HCT116 (cell line): ENCODE data around the gene DENND5A. TPM values are rescaled to one million over a fixed set of nuclear protein-coding genes. Genes with fewer than 3 reads are reported as not detected.

Experiments used
- ATAC-seq: fragments of 200-7000 bp; cut with Tn5 transposase; 2 replicates; pipeline ENCODE4 v1.9.1; 2020; ENCODE audit warnings: mild to moderate bottlenecking, moderate library complexity
- BruUV-seq: library from RNA; stranded (reverse); fragments of 400-500 nt; replicated peaks from 2 replicates; lab custom pipeline; 2021; lab: Mats Ljungman, UMichigan
- CTCF ChIA-PET: fragments of 300-600 bp; sonication (Branson Sonifier 250); formaldehyde crosslinking; loops from one replicate; lab custom pipeline; 2021; ENCODE audit warnings: antibody characterized with exemption; lab: Charles Lee
- POLR2A ChIA-PET: fragments of 300-600, 350-600 bp; sonication (Branson Sonifier 250); formaldehyde crosslinking; loops from one replicate; lab custom pipeline; 2021; ENCODE audit warnings: antibody characterized with exemption; lab: Charles Lee
- RAD21 ChIA-PET, 2 experiments: fragments of 300-600 bp; sonication (Branson Sonifier 250); formaldehyde crosslinking; loops; one replicate each; lab custom pipeline; 2023; ENCODE audit warnings: low total read pairs in 2 of 2; ENCODE audit not compliant: uncharacterized antibody in 2 of 2, unreplicated experiment in 2 of 2, low non-redundant PET in 1 of 2; lab: Charles Lee
- DNase-seq: peaks from one replicate; pipeline ENCODE4 v3.0.0-alpha.2; 2010; ENCODE audit warnings: low read depth, low spot score
- H2AFZ ChIP-seq: fragments of 200-600 bp; shearing (Covaris generic), sonication (generic); 2 replicates; pipeline ENCODE4 v1.6.1; 2017; ENCODE audit warnings: low read depth, mixed run types, mixed read lengths, antibody characterized with exemption, low read length; ENCODE audit not compliant: poor library complexity, severe bottlenecking
- H3K27ac ChIP-seq: 2 replicates; pipeline ENCODE4 v1.5.1; 2012; ENCODE audit warnings: low read depth, low read length
- H3K27me3 ChIP-seq: fragments of 200-600 bp; sonication (generic); 2 replicates; pipeline ENCODE4 v1.6.1; 2016; ENCODE audit warnings: mixed run types, low read length, mixed read lengths; ENCODE audit not compliant: insufficient read depth
- H3K36me3 ChIP-seq, 2 experiments: fragments of 200-500 bp in 1 of 2; fragments of 200-600 bp in 1 of 2; sonication (Bioruptor generic) in 1 of 2; sonication (generic) in 1 of 2; 2 replicates each; pipeline versions ENCODE4 v1.5.1 to v1.6.1; 2014 to 2016; ENCODE audit warnings: low read length in 2 of 2, inconsistent platforms in 1 of 2, mixed read lengths in 1 of 2, mixed run types in 1 of 2; ENCODE audit not compliant: insufficient read depth in 2 of 2, control insufficient read depth in 1 of 2
- H3K4me1 ChIP-seq, 2 experiments: fragments of 200-600 bp in 1 of 2; sonication (generic) in 1 of 2; 2 replicates each; pipeline versions ENCODE4 v1.5.1 to v1.6.1; 2012 to 2017; ENCODE audit warnings: low read length in 2 of 2, inconsistent platforms in 1 of 2, mild to moderate bottlenecking in 1 of 2, mixed read lengths in 1 of 2, mixed run types in 1 of 2, moderate library complexity in 1 of 2; ENCODE audit not compliant: insufficient read depth in 2 of 2, control insufficient read depth in 1 of 2
- H3K4me2 ChIP-seq: fragments of 200-600 bp; sonication (generic); 2 replicates; pipeline ENCODE4 v1.6.1; 2017; ENCODE audit warnings: mixed run types, low read length, mixed read lengths
- H3K4me3 ChIP-seq, 2 experiments: fragments of 200-600 bp in 1 of 2; sonication (generic) in 1 of 2; replicated peaks in 1 of 2; 2 replicates each; pipeline ENCODE4 v1.5.1; 2011 to 2016; ENCODE audit warnings: low read length in 2 of 2, control low read depth in 1 of 2, low read depth in 1 of 2, mild to moderate bottlenecking in 1 of 2, mixed read lengths in 1 of 2, mixed run types in 1 of 2
- H3K79me2 ChIP-seq: fragments of 200-600 bp; sonication (generic); 2 replicates; pipeline ENCODE4 v1.6.1; 2017; ENCODE audit warnings: mild to moderate bottlenecking, mixed run types, low read length, moderate library complexity, mixed read lengths; ENCODE audit not compliant: insufficient read depth
- H3K9ac ChIP-seq: fragments of 200-600 bp; sonication (generic); 2 replicates; pipeline ENCODE4 v1.6.1; 2016; ENCODE audit warnings: low read length, mixed read lengths
- H3K9me2 ChIP-seq: fragments of 200-600 bp; sonication (generic), shearing (Covaris generic); 2 replicates; pipeline ENCODE4 v1.6.1; 2017; ENCODE audit warnings: mixed run types, mild to moderate bottlenecking, moderate library complexity; ENCODE audit not compliant: insufficient read depth
- H3K9me3 ChIP-seq, 2 experiments: fragments of 200-500 bp in 1 of 2; fragments of 200-600 bp in 1 of 2; sonication (Bioruptor generic) in 1 of 2; sonication (generic) in 1 of 2; 2 replicates each; pipeline ENCODE4 v1.6.1; 2014 to 2017; ENCODE audit warnings: low read length in 2 of 2, mixed read lengths in 2 of 2, inconsistent platforms in 1 of 2, low read depth in 1 of 2, mild to moderate bottlenecking in 1 of 2, mixed run types in 1 of 2, moderate library complexity in 1 of 2; ENCODE audit not compliant: control insufficient read depth in 1 of 2, insufficient read depth in 1 of 2
- H4K20me1 ChIP-seq: fragments of 200-600 bp; sonication (generic), shearing (Covaris generic); 2 replicates; pipeline ENCODE4 v1.6.1; 2017; ENCODE audit warnings: mixed run types, mild to moderate bottlenecking, moderate library complexity; ENCODE audit not compliant: insufficient read depth
- CEBPB ChIP-seq: IDR thresholded peaks from 2 replicates; pipeline ENCODE4 v1.6.1; 2012; ENCODE audit warnings: low read depth
- EZH2 ChIP-seq: fragments of 200-600 bp; sonication (generic); IDR thresholded peaks from 2 replicates; pipeline ENCODE4 v1.6.1; 2017; ENCODE audit warnings: antibody characterized with exemption, mixed run types
- EZH2phosphoT487 ChIP-seq: fragments of 200-600 bp; IDR thresholded peaks from 2 replicates; pipeline ENCODE4 v1.6.1; 2018; ENCODE audit warnings: antibody characterized with exemption, borderline replicate concordance
- FOSL1 ChIP-seq: IDR thresholded peaks from 2 replicates; pipeline ENCODE4 v1.6.1; 2012; ENCODE audit warnings: low read depth
- POLR2AphosphoS5 ChIP-seq: IDR thresholded peaks from 2 replicates; pipeline ENCODE4 v1.6.1; 2011; ENCODE audit warnings: mild to moderate bottlenecking, low read depth, low read length, moderate library complexity
- TCF7L2 ChIP-seq: IDR thresholded peaks from 2 replicates; pipeline ENCODE4 v1.7.0; 2011; ENCODE audit warnings: borderline replicate concordance, inconsistent platforms; ENCODE audit not compliant: insufficient read depth, insufficient read length; ENCODE audit errors: extremely low read depth
- intact Hi-C: fragments of 100-400 bp; cut with micrococcal nuclease; formaldehyde crosslinking; loops from 2 replicates; pipeline ENCODE4 v1.10.0; 2022
- total RNA-seq: library from RNA; stranded (reverse); gene quantifications from one replicate; pipeline ENCODE4 v1.2.1, GENCODE V29; 2021; ENCODE audit not compliant: unreplicated experiment
- TF ChIP-seq, protein P1 (sequence below): IDR thresholded peaks from 2 replicates; pipeline ENCODE4 v1.6.1; 2012; ENCODE audit warnings: low read depth
- TF ChIP-seq, protein P2 (sequence below): IDR thresholded peaks from 2 replicates; pipeline ENCODE4 v1.6.1; 2012
- TF ChIP-seq, protein P3 (sequence below), 3 experiments: fragments of 200-600 bp in 1 of 3; sonication (generic) in 1 of 3; IDR thresholded peaks in 2 of 3; conservative IDR thresholded peaks in 1 of 3; 2 replicates each; pipeline ENCODE4 v1.5.1; 2012 to 2017; ENCODE audit warnings: low read depth in 2 of 3, low read length in 2 of 3, antibody characterized with exemption in 1 of 3, borderline replicate concordance in 1 of 3, control low read depth in 1 of 3, mild to moderate bottlenecking in 1 of 3, mixed read lengths in 1 of 3, mixed run types in 1 of 3, moderate library complexity in 1 of 3; ENCODE audit not compliant: insufficient read depth in 1 of 3

DENND5A gene
- total RNA-seq, 1 experiment from 2014 or later, result 48.6 TPM

DNA sequence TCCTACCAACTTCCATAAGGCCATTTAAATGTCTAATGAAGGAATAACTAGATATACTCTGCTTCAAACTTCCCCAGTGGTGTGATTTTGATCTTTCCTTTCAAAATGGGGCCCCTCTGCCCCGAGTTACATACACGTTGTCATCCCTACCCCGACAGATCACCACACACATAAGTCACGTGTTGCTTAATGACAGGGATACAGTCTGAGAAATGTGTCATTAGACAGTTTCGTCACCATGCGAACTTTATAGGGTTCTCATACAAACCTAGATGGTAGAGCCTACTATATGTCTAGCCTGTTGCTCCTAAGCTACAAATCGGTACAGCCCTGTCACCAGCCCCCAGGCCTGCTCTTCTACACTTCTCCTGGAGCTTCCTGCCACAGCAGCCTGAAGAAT lies 124.0 kb downstream of the DENND5A start:
- Histone ChIP-seq H3K4me1 (peaks cover 33 to 35% of the 10 kb centered on the region in 2 experiments), H2AFZ (no peak overlapping the region)
- POLR2A ChIA-PET, result no interaction called here

More for the DNA sequence above, 124.0 kb downstream of the DENND5A start:
- DNase-seq (no peak), ATAC-seq (no peak)
- H3K9ac ChIP-seq, result no peak overlapping the region
- intact Hi-C loops, result no loop called here
- H4K20me1 ChIP-seq, result peaks cover 5% of the 10 kb centered on the region; the same call in 1 of the 2 replicates
- H3K4me3 ChIP-seq, result no peak overlapping the region
- no peak for TF ChIP-seq TCF7L2
- TF ChIP-seq CEBPB, result no peak
- TF ChIP-seq EZH2, result no peak
- TF ChIP-seq FOSL1, result no peak
- TF ChIP-seq, protein P1, sequence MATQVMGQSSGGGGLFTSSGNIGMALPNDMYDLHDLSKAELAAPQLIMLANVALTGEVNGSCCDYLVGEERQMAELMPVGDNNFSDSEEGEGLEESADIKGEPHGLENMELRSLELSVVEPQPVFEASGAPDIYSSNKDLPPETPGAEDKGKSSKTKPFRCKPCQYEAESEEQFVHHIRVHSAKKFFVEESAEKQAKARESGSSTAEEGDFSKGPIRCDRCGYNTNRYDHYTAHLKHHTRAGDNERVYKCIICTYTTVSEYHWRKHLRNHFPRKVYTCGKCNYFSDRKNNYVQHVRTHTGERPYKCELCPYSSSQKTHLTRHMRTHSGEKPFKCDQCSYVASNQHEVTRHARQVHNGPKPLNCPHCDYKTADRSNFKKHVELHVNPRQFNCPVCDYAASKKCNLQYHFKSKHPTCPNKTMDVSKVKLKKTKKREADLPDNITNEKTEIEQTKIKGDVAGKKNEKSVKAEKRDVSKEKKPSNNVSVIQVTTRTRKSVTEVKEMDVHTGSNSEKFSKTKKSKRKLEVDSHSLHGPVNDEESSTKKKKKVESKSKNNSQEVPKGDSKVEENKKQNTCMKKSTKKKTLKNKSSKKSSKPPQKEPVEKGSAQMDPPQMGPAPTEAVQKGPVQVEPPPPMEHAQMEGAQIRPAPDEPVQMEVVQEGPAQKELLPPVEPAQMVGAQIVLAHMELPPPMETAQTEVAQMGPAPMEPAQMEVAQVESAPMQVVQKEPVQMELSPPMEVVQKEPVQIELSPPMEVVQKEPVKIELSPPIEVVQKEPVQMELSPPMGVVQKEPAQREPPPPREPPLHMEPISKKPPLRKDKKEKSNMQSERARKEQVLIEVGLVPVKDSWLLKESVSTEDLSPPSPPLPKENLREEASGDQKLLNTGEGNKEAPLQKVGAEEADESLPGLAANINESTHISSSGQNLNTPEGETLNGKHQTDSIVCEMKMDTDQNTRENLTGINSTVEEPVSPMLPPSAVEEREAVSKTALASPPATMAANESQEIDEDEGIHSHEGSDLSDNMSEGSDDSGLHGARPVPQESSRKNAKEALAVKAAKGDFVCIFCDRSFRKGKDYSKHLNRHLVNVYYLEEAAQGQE, result no peak
- TF ChIP-seq POLR2AphosphoS5, result no peak
- TF ChIP-seq, protein P2, sequence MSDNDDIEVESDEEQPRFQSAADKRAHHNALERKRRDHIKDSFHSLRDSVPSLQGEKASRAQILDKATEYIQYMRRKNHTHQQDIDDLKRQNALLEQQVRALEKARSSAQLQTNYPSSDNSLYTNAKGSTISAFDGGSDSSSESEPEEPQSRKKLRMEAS, result no peak
- TF ChIP-seq, protein P3, sequence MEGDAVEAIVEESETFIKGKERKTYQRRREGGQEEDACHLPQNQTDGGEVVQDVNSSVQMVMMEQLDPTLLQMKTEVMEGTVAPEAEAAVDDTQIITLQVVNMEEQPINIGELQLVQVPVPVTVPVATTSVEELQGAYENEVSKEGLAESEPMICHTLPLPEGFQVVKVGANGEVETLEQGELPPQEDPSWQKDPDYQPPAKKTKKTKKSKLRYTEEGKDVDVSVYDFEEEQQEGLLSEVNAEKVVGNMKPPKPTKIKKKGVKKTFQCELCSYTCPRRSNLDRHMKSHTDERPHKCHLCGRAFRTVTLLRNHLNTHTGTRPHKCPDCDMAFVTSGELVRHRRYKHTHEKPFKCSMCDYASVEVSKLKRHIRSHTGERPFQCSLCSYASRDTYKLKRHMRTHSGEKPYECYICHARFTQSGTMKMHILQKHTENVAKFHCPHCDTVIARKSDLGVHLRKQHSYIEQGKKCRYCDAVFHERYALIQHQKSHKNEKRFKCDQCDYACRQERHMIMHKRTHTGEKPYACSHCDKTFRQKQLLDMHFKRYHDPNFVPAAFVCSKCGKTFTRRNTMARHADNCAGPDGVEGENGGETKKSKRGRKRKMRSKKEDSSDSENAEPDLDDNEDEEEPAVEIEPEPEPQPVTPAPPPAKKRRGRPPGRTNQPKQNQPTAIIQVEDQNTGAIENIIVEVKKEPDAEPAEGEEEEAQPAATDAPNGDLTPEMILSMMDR (IDR thresholded peaks at IDR 0.05 in 2 of 3, conservative IDR thresholded peaks at IDR 0.05 in 1 of 3; ENCODE audit: borderline replicate concordance in 1 of 3, insufficient read depth in 1 of 3, low read depth in 2 of 3, low read length in 2 of 3), result no peak
- no peak for TF ChIP-seq EZH2phosphoT487
- CTCF ChIA-PET, result interaction anchor here (4.1 kb wide), 1 partner anchor 365 kb away, joined by 21 read pairs; no protein-coding TSS in a partner anchor
- H3K79me2 ChIP-seq, result no peaks in the 10 kb centered on the region
- no peaks in the 10 kb centered on the region for H3K9me3 ChIP-seq
- no TSS peak for BruUV-seq
- RAD21 ChIA-PET, result no interaction called here
- no peaks in the 10 kb centered on the region for H3K27me3 ChIP-seq
- no peaks in the 10 kb centered on the region for H3K9me2 ChIP-seq
- H3K4me2 ChIP-seq, result no peak overlapping the region
- no peak overlapping the region for H3K27ac ChIP-seq
- H3K36me3 ChIP-seq, result peaks cover 8 to 15% of the 10 kb centered on the region in 2 experiments; a peak in 3 of 4 replicates
